A549 (cell line): Measurements from ENCODE around the gene CPSF4.

ENCODE experiments used
- CEBPB ChIP-seq, 2 experiments: fragments of >200 bp in 1 of 2; sonication (Bioruptor Twin) in 1 of 2; formaldehyde crosslinking in 1 of 2; IDR thresholded peaks; 2 replicates each; pipeline ENCODE4 v1.6.1; 2012 to 2016
- CHD2 ChIP-seq: fragments of 150-350 bp; IDR thresholded peaks from 2 replicates; pipeline ENCODE4 v1.6.1; 2014; ENCODE audit warnings: low read length; ENCODE audit not compliant: partially characterized antibody
- CTCF ChIP-seq: fragments of >200 bp; sonication (Bioruptor Twin); formaldehyde crosslinking; IDR thresholded peaks from 3 replicates; pipeline ENCODE4 v1.5.1; 2016
- EHMT2 ChIP-seq: fragments of 200-600 bp; sonication (generic); IDR thresholded peaks from 2 replicates; pipeline ENCODE4 v1.6.1; 2016; ENCODE audit warnings: antibody characterized with exemption, low read depth, mild to moderate bottlenecking, moderate library complexity
- HDAC2 ChIP-seq: fragments of 200-600 bp; sonication (generic); IDR thresholded peaks from 2 replicates; pipeline ENCODE4 v1.6.1; 2016
- JUN ChIP-seq, 2 experiments: fragments of >200 bp; sonication (Bioruptor Twin); formaldehyde crosslinking; IDR thresholded peaks; 2 replicates in 1 of 2; 3 replicates in 1 of 2; pipeline ENCODE4 v1.6.1; 2016 to 2017
- NFE2L2 ChIP-seq: fragments of 150-350 bp; conservative IDR thresholded peaks from 2 replicates; pipeline ENCODE4 v1.6.1; 2014; ENCODE audit warnings: low read length
- PHF8 ChIP-seq: fragments of 200-600 bp; sonication (generic); IDR thresholded peaks from 2 replicates; pipeline ENCODE4 v1.6.1; 2016; ENCODE audit warnings: low read depth, mild to moderate bottlenecking, antibody characterized with exemption, moderate library complexity, borderline replicate concordance
- POLR2A ChIP-seq: IDR thresholded peaks from 2 replicates; pipeline ENCODE4 v1.6.1; 2012; ENCODE audit warnings: mild to moderate bottlenecking, low read length
- REST ChIP-seq: fragments of 200-600 bp; sonication (generic); IDR thresholded peaks from 2 replicates; pipeline ENCODE4 v1.6.1; 2016; ENCODE audit warnings: antibody characterized with exemption, mild to moderate bottlenecking, moderate library complexity
- RFX5 ChIP-seq: fragments of 450-650 bp; IDR thresholded peaks from 2 replicates; pipeline ENCODE4 v1.7.1; 2014; ENCODE audit warnings: antibody characterized with exemption, mild to moderate bottlenecking, moderate library complexity
- SMC3 ChIP-seq: fragments of >200 bp; sonication (Bioruptor Twin); formaldehyde crosslinking; IDR thresholded peaks from 3 replicates; pipeline ENCODE4 v1.6.1; 2018; ENCODE audit warnings: inconsistent platforms
- TFCP2L1 ChIP-seq: fragments of 250-450 bp; sonication (Bioruptor Pico); IDR thresholded peaks from 2 replicates; pipeline ENCODE4 v1.5.0; 2021; ENCODE audit warnings: mild to moderate bottlenecking

- TF ChIP-seq CTCF (no peak), SMC3 (no peak), CEBPB (IDR thresholded peaks at IDR 0.05) (no peak), CHD2 (no peak), TFCP2L1 (CRISPR knock-in tag) (no peak), NFE2L2 (no peak), JUN (IDR thresholded peaks at IDR 0.05) (no peak), EHMT2 (no peak), PHF8 (no peak), RFX5 (no peak), POLR2A (no peak), HDAC2 (no peak), REST (no peak)
Measured at GRCh38 chr7:99428972-99429566, 9.7 kb upstream of the CPSF4 start.
